HepG2 (cell line): ENCODE data around the gene C5orf52. TPM values are rescaled to one million over a fixed set of nuclear protein-coding genes. Genes with fewer than 3 reads are reported as not detected.
"Not testable (repeated sequence)": the region's sequence is repeated elsewhere in the genome, so short reads cannot be mapped to it uniquely, and the experiment has no call there.

Source experiments
- ATAC-seq: fragments of 200-7000 bp; cut with Tn5 transposase; 3 replicates; pipeline ENCODE4 v1.9.1; 2020; ENCODE audit warnings: mild to moderate bottlenecking, moderate library complexity
- BruUV-seq: library from RNA; stranded (reverse); fragments of 400-500 nt; replicated peaks from 2 replicates; lab custom pipeline; 2021; lab: Mats Ljungman, UMichigan
- CTCF ChIA-PET: fragments of 300-600 bp; formaldehyde crosslinking; extraction: SDS; loops from one replicate; lab custom pipeline; 2021; ENCODE audit warnings: low total read pairs, inconsistent platforms, low intra/inter-chr PET ratio; lab: Yijun Ruan, JAX
- POLR2A ChIA-PET: fragments of 350-600 bp; sonication (Branson Sonifier 250); formaldehyde crosslinking; loops from one replicate; lab custom pipeline; 2020; ENCODE audit warnings: antibody characterized with exemption, inconsistent platforms; lab: Yijun Ruan, JAX
- DNase-seq: peaks from one replicate; pipeline ENCODE4 v3.0.0-alpha.2; 2015; ENCODE audit warnings: low spot score
- FAIRE-seq: peaks from 3 replicates; lab custom pipeline; 2011; peaks lifted over from hg19 to GRCh38; lab: Jason Lieb, UNC
- H2AFZ ChIP-seq: one replicate; pipeline ENCODE4 v1.6.1; 2011; ENCODE audit warnings: low read length, inconsistent platforms
- H3K27ac ChIP-seq: fragments of 300-600 bp; 3 replicates; pipeline ENCODE4 v1.8.0; 2011; ENCODE audit warnings: mixed run types, mild to moderate bottlenecking, mixed read lengths, low read length, inconsistent platforms; ENCODE audit not compliant: insufficient read depth; ENCODE audit errors: extremely low read length
- H3K27me3 ChIP-seq, 2 experiments: fragments of 200-600 bp in 1 of 2; 2 replicates in 1 of 2; 3 replicates in 1 of 2; pipeline versions ENCODE4 v1.6.0 to v1.8.0; 2011; ENCODE audit warnings: low read length in 2 of 2, mild to moderate bottlenecking in 2 of 2, moderate library complexity in 2 of 2, inconsistent platforms in 1 of 2; ENCODE audit not compliant: insufficient read depth in 2 of 2, control insufficient read depth in 1 of 2
- H3K36me3 ChIP-seq, 2 experiments: fragments of 200-600 bp in 1 of 2; replicated peaks in 1 of 2; 2 replicates in 1 of 2; 3 replicates in 1 of 2; pipeline versions ENCODE4 v1.5.1 to v1.8.0; 2011; ENCODE audit warnings: low read length in 2 of 2, inconsistent platforms in 1 of 2; ENCODE audit not compliant: insufficient read depth in 2 of 2, control insufficient read depth in 1 of 2
- H3K4me1 ChIP-seq: 2 replicates; pipeline ENCODE4 v1.5.1; 2012; ENCODE audit warnings: low read length, inconsistent platforms; ENCODE audit not compliant: insufficient read depth
- H3K4me2 ChIP-seq: 2 replicates; pipeline ENCODE4 v1.6.0; 2011; ENCODE audit warnings: low read depth, low read length, inconsistent platforms
- H3K4me3 ChIP-seq, 3 experiments: fragments of 200-600 bp in 1 of 3; sonication (generic), shearing (Covaris generic) in 1 of 3; replicated peaks in 1 of 3; 2 replicates each; pipeline ENCODE4 v1.5.1; 2011 to 2016; ENCODE audit warnings: low read length in 3 of 3, inconsistent platforms in 2 of 3, low read depth in 2 of 3, mild to moderate bottlenecking in 2 of 3, control low read depth in 1 of 3, mixed read lengths in 1 of 3; ENCODE audit not compliant: insufficient read depth in 1 of 3
- H3K79me2 ChIP-seq: one replicate; pipeline ENCODE4 v1.6.1; 2011; ENCODE audit warnings: low read length, inconsistent platforms; ENCODE audit not compliant: insufficient read depth
- H3K9ac ChIP-seq: 2 replicates; pipeline ENCODE4 v1.6.0; 2011; ENCODE audit warnings: mild to moderate bottlenecking, low read depth, low read length, inconsistent platforms; ENCODE audit not compliant: insufficient read depth
- H3K9me3 ChIP-seq: 2 replicates; pipeline ENCODE4 v1.5.1; 2012; ENCODE audit warnings: mild to moderate bottlenecking, low read length
- H4K20me1 ChIP-seq: 2 replicates; pipeline ENCODE4 v1.6.0; 2011; ENCODE audit warnings: inconsistent platforms, mild to moderate bottlenecking, low read length, moderate library complexity; ENCODE audit not compliant: insufficient read depth
- ARNTL ChIP-seq: sonication (generic); formaldehyde crosslinking; IDR thresholded peaks from 2 replicates; pipeline ENCODE4 v1.4.0; 2020; ENCODE audit warnings: mild to moderate bottlenecking, missing genetic modification reagents
- FIP1L1 ChIP-seq: fragments of 200-400 bp; formaldehyde crosslinking; IDR thresholded peaks from 2 replicates; pipeline ENCODE4 v1.6.1; 2018; ENCODE audit warnings: low read depth, mild to moderate bottlenecking, low read length, moderate library complexity, borderline replicate concordance; ENCODE audit not compliant: insufficient read depth
- FOXJ3 ChIP-seq: sonication (generic); formaldehyde crosslinking; IDR thresholded peaks from 2 replicates; pipeline ENCODE4 v1.4.0; 2020; ENCODE audit warnings: missing genetic modification reagents, mild to moderate bottlenecking, borderline replicate concordance
- PHF8 ChIP-seq: sonication (generic); formaldehyde crosslinking; IDR thresholded peaks from 2 replicates; pipeline ENCODE4 v1.5.0; 2020; ENCODE audit warnings: missing genetic modification reagents
- ZBTB26 ChIP-seq: IDR thresholded peaks from 2 replicates; pipeline ENCODE4 v1.6.1; 2016; ENCODE audit warnings: missing compliant biosample characterization, missing genetic modification reagents, borderline replicate concordance
- ZFP1 ChIP-seq: IDR thresholded peaks from 2 replicates; pipeline ENCODE4 v1.6.1; 2016
- ZFP82 ChIP-seq: sonication (generic); formaldehyde crosslinking; IDR thresholded peaks from 2 replicates; pipeline ENCODE4 v1.5.1; 2020; ENCODE audit warnings: mild to moderate bottlenecking, missing genetic modification reagents, borderline replicate concordance
- ZNF747 ChIP-seq: sonication (generic); formaldehyde crosslinking; IDR thresholded peaks from 2 replicates; pipeline ENCODE4 v1.8.1; 2023; ENCODE audit warnings: missing genetic modification reagents, mild to moderate bottlenecking, borderline replicate concordance
- WGBS: methylation state at CpG from one replicate; pipeline ENCODE4 v1.1.6; 2017; ENCODE audit warnings: low lambda C conversion rate; 5-methylcytosine and 5-hydroxymethylcytosine counted together
- in situ Hi-C: cut with HindIII; loops from 2 replicates; pipeline ENCODE4 v1.10.0; 2017; ENCODE audit warnings: low pct_unique_long_range_greater_than_20kb; ENCODE audit not compliant: extremely low pct_ligation_motif_present
- intact Hi-C: fragments of 100-400 bp; cut with micrococcal nuclease; formaldehyde crosslinking; loops from one replicate; pipeline ENCODE4 v1.10.0; 2022; ENCODE audit not compliant: unreplicated experiment
- polyA plus RNA-seq, 8 experiments: library from polyadenylated mRNA; depleted of rRNA in 3 of 8; stranded (reverse) in 7 of 8; unstranded in 1 of 8; fragments of >200 nt; fragmentation: Illumina TruSeq in 4 of 8; extraction: Trizol in 4 of 8; gene quantifications; 2 replicates each; pipeline versions ENCODE4 v1.2.1 to v1.2.3, GENCODE V29; 2011 to 2016; ENCODE audit warnings: low read depth in 4 of 8, missing spikeins in 1 of 8, mixed read lengths in 1 of 8; ENCODE audit not compliant: insufficient read depth in 1 of 8
- total RNA-seq, 5 experiments: library from RNA; depleted of rRNA; stranded (reverse); fragments of >200 nt; fragmentation: Illumina TruSeq; extraction: Trizol; gene quantifications; 2 replicates each; pipeline ENCODE4 v1.2.3, GENCODE V29; 2016; ENCODE audit warnings: low read depth in 1 of 5
- TF ChIP-seq, protein P1 (sequence below): sonication (generic); formaldehyde crosslinking; IDR thresholded peaks from 2 replicates; pipeline ENCODE4 v1.5.1; 2020; ENCODE audit warnings: mild to moderate bottlenecking, missing genetic modification reagents, borderline replicate concordance

Gene C5orf52
- total and polyA plus RNA-seq, 2 of the 13 experiments (the other 11 are each of a cell fraction or from before 2014, with no cell fraction given) = not detected

GRCh38 chr5:157721159-157721558 is 49.8 kb downstream of the C5orf52 start:
- WGBS = 38% methylated on average over 1 of the region's 6 CpGs
- H3K27ac ChIP-seq = no peak overlapping the region
- no peak overlapping the region for H3K9ac ChIP-seq
- DNase-seq (no peak), FAIRE-seq (no peak), ATAC-seq (no peak)
- H4K20me1 ChIP-seq = no peaks in the 10 kb centered on the region
- H3K9me3 ChIP-seq = no peaks in the 10 kb centered on the region
- H3K79me2 ChIP-seq = no peaks in the 10 kb centered on the region
- no peaks in the 10 kb centered on the region for H3K36me3 ChIP-seq
- H3K4me1 ChIP-seq = no peaks in the 10 kb centered on the region
- intact Hi-C loops (no loop called here), in situ Hi-C loops (no loop called here)
- H2AFZ ChIP-seq = no peak overlapping the region
- no peaks in the 10 kb centered on the region for H3K27me3 ChIP-seq
- no peak overlapping the region for H3K4me2 ChIP-seq
- H3K4me3 ChIP-seq = no peak overlapping the region
- ChIA-PET POLR2A (no interaction called here), CTCF (no interaction called here)
- BruUV-seq = no TSS peak
- no peak for TF ChIP-seq ZFP1 (CRISPR knock-in tag)
- TF ChIP-seq FOXJ3 (CRISPR knock-in tag) = no peak
- TF ChIP-seq ARNTL (CRISPR knock-in tag) = no peak
- TF ChIP-seq PHF8 = no peak
- TF ChIP-seq FIP1L1 = no peak
- no peak for TF ChIP-seq ZFP82 (CRISPR knock-in tag)
- TF ChIP-seq ZBTB26 = no peak
- TF ChIP-seq ZNF747 (CRISPR knock-in tag) = no peak
- TF ChIP-seq, protein P1, sequence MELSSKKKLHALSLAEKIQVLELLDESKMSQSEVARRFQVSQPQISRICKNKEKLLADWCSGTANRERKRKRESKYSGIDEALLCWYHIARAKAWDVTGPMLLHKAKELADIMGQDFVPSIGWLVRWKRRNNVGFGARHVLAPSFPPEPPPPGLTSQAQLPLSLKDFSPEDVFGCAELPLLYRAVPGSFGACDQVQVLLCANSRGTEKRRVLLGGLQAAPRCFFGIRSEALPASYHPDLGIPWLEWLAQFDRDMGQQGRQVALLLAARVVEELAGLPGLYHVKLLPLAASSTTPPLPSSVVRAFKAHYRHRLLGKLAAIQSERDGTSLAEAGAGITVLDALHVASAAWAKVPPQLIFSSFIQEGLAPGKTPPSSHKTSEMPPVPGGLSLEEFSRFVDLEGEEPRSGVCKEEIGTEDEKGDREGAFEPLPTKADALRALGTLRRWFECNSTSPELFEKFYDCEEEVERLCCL (CRISPR knock-in tag) = no peak

- H4K20me1 ChIP-seq, H3K9ac ChIP-seq, DNase-seq, H3K9me3 ChIP-seq, H3K36me3 ChIP-seq, POLR2A ChIA-PET, H3K27ac ChIP-seq, FAIRE-seq, H3K4me1 ChIP-seq, intact Hi-C loops, H3K4me2 ChIP-seq, H3K4me3 ChIP-seq, H2AFZ ChIP-seq, H3K79me2 ChIP-seq, CTCF ChIA-PET, ATAC-seq, H3K27me3 ChIP-seq, BruUV-seq, in situ Hi-C loops: not testable (repeated sequence)
- WGBS = 33% methylated on average over 2 of the region's 2 CpGs
Measured at GRCh38 chr5:157722895-157723294, 51.6 kb downstream of the C5orf52 start.

- H3K4me2 ChIP-seq, H3K9ac ChIP-seq, H3K4me1 ChIP-seq, H3K9me3 ChIP-seq, FAIRE-seq, BruUV-seq, H3K27me3 ChIP-seq, H3K4me3 ChIP-seq, H3K36me3 ChIP-seq, H3K27ac ChIP-seq, CTCF ChIA-PET, DNase-seq, intact Hi-C loops, H2AFZ ChIP-seq, ATAC-seq, POLR2A ChIA-PET, H3K79me2 ChIP-seq, H4K20me1 ChIP-seq: not testable (repeated sequence)
- in situ Hi-C loops = loop anchor here (25.0 kb wide), 1 partner anchor 389 kb away; a partner anchor contains a TSS
- WGBS = 88% methylated on average over 2 of the region's 2 CpGs
Measured at GRCh38 chr5:157726607-157727006, 55.3 kb downstream of the C5orf52 start.
